Ishikawa (cell line): ENCODE results near the gene CABLES1.

Source experiments
- EP300 ChIP-seq: IDR thresholded peaks from 2 replicates; pipeline ENCODE4 v1.6.1; 2012; ENCODE audit warnings: borderline replicate concordance
- TEAD4 ChIP-seq: IDR thresholded peaks from 2 replicates; pipeline ENCODE4 v1.6.1; 2012
- YY1 ChIP-seq: IDR thresholded peaks from 2 replicates; pipeline ENCODE4 v1.6.1; 2012; ENCODE audit warnings: low read depth
- TF ChIP-seq, protein P1 (sequence below): IDR thresholded peaks from 2 replicates; pipeline ENCODE4 v1.6.1; 2012; ENCODE audit warnings: low read depth, mild to moderate bottlenecking

DNA sequence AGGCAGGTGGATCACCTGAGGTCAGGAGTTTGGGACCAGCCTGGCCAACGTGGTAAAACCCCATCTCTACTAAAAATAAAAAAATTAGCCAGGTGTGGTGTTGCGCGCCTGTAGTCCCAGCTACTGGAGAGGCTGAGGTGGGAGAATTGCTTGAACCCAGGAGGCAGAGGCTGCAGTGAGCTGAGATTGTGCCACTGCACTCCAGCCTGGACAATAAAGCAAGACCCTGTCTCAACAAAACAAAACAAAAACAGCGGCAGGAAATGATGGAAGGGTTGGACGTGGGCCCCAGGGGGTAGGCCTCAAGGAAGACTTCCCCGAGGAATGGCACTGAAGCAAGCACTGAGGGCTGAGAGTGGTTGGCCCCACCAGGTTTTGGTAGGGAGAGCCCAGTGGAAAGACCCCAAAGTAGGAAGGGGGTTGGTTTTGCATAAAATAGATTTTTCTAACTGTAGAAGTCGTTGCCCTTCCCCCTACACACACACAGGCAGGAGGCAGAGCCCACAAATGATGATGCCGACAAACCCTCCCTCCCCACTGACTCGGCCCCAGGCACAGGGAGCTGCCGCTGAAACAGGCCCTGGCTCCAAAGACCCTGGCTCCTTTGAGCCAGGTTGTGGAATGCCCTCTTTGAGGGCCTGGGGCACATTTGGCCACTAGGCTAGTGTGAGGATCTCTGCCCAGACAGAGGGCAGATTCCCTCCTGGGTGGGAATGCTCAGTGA is 104.8 kb downstream of the CABLES1 start:
- TF ChIP-seq, protein P1, sequence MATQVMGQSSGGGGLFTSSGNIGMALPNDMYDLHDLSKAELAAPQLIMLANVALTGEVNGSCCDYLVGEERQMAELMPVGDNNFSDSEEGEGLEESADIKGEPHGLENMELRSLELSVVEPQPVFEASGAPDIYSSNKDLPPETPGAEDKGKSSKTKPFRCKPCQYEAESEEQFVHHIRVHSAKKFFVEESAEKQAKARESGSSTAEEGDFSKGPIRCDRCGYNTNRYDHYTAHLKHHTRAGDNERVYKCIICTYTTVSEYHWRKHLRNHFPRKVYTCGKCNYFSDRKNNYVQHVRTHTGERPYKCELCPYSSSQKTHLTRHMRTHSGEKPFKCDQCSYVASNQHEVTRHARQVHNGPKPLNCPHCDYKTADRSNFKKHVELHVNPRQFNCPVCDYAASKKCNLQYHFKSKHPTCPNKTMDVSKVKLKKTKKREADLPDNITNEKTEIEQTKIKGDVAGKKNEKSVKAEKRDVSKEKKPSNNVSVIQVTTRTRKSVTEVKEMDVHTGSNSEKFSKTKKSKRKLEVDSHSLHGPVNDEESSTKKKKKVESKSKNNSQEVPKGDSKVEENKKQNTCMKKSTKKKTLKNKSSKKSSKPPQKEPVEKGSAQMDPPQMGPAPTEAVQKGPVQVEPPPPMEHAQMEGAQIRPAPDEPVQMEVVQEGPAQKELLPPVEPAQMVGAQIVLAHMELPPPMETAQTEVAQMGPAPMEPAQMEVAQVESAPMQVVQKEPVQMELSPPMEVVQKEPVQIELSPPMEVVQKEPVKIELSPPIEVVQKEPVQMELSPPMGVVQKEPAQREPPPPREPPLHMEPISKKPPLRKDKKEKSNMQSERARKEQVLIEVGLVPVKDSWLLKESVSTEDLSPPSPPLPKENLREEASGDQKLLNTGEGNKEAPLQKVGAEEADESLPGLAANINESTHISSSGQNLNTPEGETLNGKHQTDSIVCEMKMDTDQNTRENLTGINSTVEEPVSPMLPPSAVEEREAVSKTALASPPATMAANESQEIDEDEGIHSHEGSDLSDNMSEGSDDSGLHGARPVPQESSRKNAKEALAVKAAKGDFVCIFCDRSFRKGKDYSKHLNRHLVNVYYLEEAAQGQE, result no peak
- TF ChIP-seq EP300, result no peak
- TF ChIP-seq YY1, result no peak
- TF ChIP-seq TEAD4, result no peak
